Fibroblast of villous mesenchyme (primary cell): ENCODE results near the gene HRH2. TPM values are rescaled to one million over a fixed set of nuclear protein-coding genes. Genes with fewer than 3 reads are reported as not detected.
"Not testable (repeated sequence)": the region's sequence is repeated elsewhere in the genome, so short reads cannot be mapped to it uniquely, and the experiment has no call there.

ENCODE experiments used
- DNase-seq: peaks from one replicate; pipeline ENCODE4 v3.0.0-alpha.2; 2010; ENCODE audit warnings: low read depth
- H3K4me3 ChIP-seq: 2 replicates; pipeline ENCODE4 v1.5.1; 2011; ENCODE audit warnings: low read depth, mild to moderate bottlenecking, low read length
- CTCF ChIP-seq: IDR thresholded peaks from 2 replicates; pipeline ENCODE4 v1.5.1; 2012; ENCODE audit warnings: low read depth, mild to moderate bottlenecking, low read length; ENCODE audit not compliant: insufficient read depth
- small RNA-seq: library from RNA; depleted of rRNA; stranded (forward); fragments of <200 nt; gene quantifications from one replicate; pipeline ENCODE3, GENCODE V24; 2012
- total RNA-seq: library from RNA; depleted of rRNA; stranded (reverse); fragments of >200 nt; gene quantifications from 2 replicates; pipeline ENCODE4 v1.2.3, GENCODE V29; 2012

HRH2 gene
- total RNA-seq, 1 donor, result not detected

GRCh38 chr5:175753536-175754402 is 95.9 kb downstream of the HRH2 start:
- DNase-seq, result no peak
- TF ChIP-seq CTCF, result no peak

GRCh38 chr5:175759991-175760390 is 102.1 kb downstream of the HRH2 start:
- not testable (repeated sequence) for DNase-seq, H3K4me3 ChIP-seq

More at GRCh38 chr5:175753536-175754402, 95.9 kb downstream of the HRH2 start:
- no peak overlapping the region for H3K4me3 ChIP-seq

Small RNAs within 50 kb of the gene (small RNA-seq; reads per million reads assigned to genes)
- gene RN7SKP148, result 0.38 reads per million
- not detected for gene RNU6-226P

Other genes starting within 250 kb of the HRH2 start
- gene DRD1, start 213.9 kb upstream of the HRH2 start, total RNA-seq, result under 0.01 TPM in 2 replicates
- 54.4 and 86.8 TPM in 2 replicates for gene SFXN1, start 179.5 kb upstream of the HRH2 start, total RNA-seq
- gene CPLX2, start 213.5 kb downstream of the HRH2 start, total RNA-seq, result not detected in 2 replicates